ENCODE measurements around the gene GLOD5. TPM values are rescaled to one million over a fixed set of nuclear protein-coding genes. Genes with fewer than 3 reads are reported as not detected.

The GLOD5 gene
- total and polyA plus RNA-seq, 11 donors, result not detected

GRCh38 chrX:48806081-48806480, 44.5 kb downstream of the GLOD5 start:
- H3K4me3 ChIP-seq, result no peak overlapping the region
- intact Hi-C loops (cut with DNase I), result loop anchor here in 5 of 10 donors (10.0 kb wide), 5 partner anchors 71 to 161 kb away; partner anchors contain the start of genes PQBP1 (in 3 of the 5), TIMM17B (in 3 of the 5), PIM2 (in 1 of the 5) and SLC35A2 (in 1 of the 5)
- DNase-seq (no peak), ATAC-seq (no peak)
- peaks cover 0 to 4% (median 0%) of the 10 kb centered on the region in 9 donors for H3K27me3 ChIP-seq
- H3K27ac ChIP-seq, result no peak overlapping the region
- H3K36me3 ChIP-seq, result peaks cover 0 to 54% (median 10%) of the 10 kb centered on the region in 9 donors
- 78 to 95% (median 93%) methylated on average over 4 of the region's 4 CpGs for WGBS, 4 donors
- peaks cover 0 to 7% (median 0%) of the 10 kb centered on the region in 12 donors for H3K4me1 ChIP-seq
- H3K9me3 ChIP-seq, result no peaks in the 10 kb centered on the region
- no peak for TF ChIP-seq POLR2A (IDR thresholded peaks at IDR 0.05)
- no peak for TF ChIP-seq CTCF (IDR thresholded peaks at IDR 0.05)

DNA sequence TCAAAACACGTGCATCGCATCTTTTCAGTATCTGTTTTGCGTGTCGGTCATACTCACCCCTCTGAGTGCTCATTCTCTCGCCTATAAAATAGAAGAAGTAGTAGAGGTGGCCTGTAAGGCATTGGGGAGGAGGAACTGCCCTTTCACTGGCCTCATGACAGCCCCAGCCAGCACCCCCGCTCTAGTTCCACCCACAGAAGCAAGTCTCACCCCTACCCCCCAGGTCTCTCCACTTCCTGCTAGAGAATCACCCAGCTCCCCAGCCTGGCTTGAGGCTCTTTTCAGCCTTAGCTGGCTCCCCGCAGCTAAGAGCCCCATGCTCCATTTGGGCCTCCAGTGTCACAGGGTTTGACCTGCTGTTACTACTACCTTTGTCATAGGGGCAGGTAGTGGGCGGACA, 52.1 kb downstream of the GLOD5 start:
- WGBS, 4 donors, result 88 to 96% (median 94%) methylated on average over 8 of the region's 8 CpGs
- Histone ChIP-seq H3K9me3 (no peaks in the 10 kb centered on the region), H3K4me1 (no peaks in the 10 kb centered on the region), H3K27me3 (peaks cover 0 to 4% (median 0%) of the 10 kb centered on the region in 9 donors), H3K36me3 (peaks cover 0 to 63% (median 36%) of the 10 kb centered on the region in 9 donors), H3K4me3 (no peak overlapping the region), H3K27ac (no peak overlapping the region)
- no peak for TF ChIP-seq CTCF (IDR thresholded peaks at IDR 0.05)
- no peak for TF ChIP-seq POLR2A (IDR thresholded peaks at IDR 0.05)
- intact Hi-C loops (cut with DNase I), result no loop called here
- no peak for ATAC-seq
- no peak for DNase-seq

DNA sequence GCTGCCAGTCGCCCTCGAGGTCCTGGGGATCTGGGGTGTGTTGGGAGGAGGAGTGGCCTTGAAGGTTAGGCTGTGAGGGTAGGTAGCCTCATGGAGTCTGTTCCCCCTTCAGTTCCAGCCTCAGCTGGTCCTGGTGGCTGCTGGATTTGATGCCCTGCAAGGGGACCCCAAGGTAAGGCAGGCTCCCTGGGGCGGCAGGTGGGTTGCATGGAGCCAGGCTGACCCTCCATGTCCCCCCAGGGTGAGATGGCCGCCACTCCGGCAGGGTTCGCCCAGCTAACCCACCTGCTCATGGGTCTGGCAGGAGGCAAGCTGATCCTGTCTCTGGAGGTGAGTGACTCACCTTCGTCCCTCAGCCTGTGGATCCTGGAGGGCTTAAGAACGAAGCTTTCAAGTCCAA, 53.2 kb downstream of the GLOD5 start:
- Histone ChIP-seq H3K9me3 (no peaks in the 10 kb centered on the region), H3K4me3 (no peak overlapping the region), H3K27me3 (peaks cover 0 to 4% (median 0%) of the 10 kb centered on the region in 9 donors), H3K27ac (no peak overlapping the region), H3K36me3 (peaks cover 0 to 63% (median 36%) of the 10 kb centered on the region in 9 donors), H3K4me1 (no peaks in the 10 kb centered on the region)
- ATAC-seq (no peak), DNase-seq (no peak)
- 82 to 94% (median 89%) methylated on average over 2 to 8 of the region's 8 CpGs for WGBS, 4 donors
- intact Hi-C loops (cut with DNase I), result no loop called here
- no peak for TF ChIP-seq POLR2A (IDR thresholded peaks at IDR 0.05)
- TF ChIP-seq CTCF (IDR thresholded peaks at IDR 0.05), result no peak

DNA sequence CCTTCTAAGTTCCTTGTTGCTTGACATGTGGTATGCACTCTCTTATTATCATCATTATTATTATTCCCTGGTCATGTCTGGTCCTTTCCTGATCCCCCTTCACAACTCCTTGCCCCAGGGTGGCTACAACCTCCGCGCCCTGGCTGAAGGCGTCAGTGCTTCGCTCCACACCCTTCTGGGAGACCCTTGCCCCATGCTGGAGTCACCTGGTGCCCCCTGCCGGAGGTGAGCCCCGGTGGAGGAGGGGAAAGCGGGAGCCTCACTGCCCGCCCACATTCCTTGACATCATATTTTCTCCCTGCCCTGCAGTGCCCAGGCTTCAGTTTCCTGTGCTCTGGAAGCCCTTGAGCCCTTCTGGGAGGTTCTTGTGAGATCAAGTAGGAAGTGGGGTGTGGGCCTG, 53.7 kb downstream of the GLOD5 start:
- ATAC-seq (no peak), DNase-seq (no peak)
- intact Hi-C loops (cut with DNase I), result no loop called here
- WGBS, 4 donors, result 84 to 90% (median 86%) methylated on average over 7 to 8 of the region's 8 CpGs
- Histone ChIP-seq H3K27ac (no peak overlapping the region), H3K4me3 (no peak overlapping the region), H3K4me1 (no peaks in the 10 kb centered on the region), H3K36me3 (peaks cover 0 to 62% (median 34%) of the 10 kb centered on the region in 9 donors), H3K9me3 (no peaks in the 10 kb centered on the region), H3K27me3 (no peaks in the 10 kb centered on the region)
- TF ChIP-seq POLR2A (IDR thresholded peaks at IDR 0.05), result no peak
- TF ChIP-seq CTCF (IDR thresholded peaks at IDR 0.05), result no peak
